GM12878 (cell line): ENCODE data around the gene RGS4.

Source experiments
- CBX5 ChIP-seq: sonication (generic); IDR thresholded peaks from 2 replicates; pipeline ENCODE4 v1.6.1; 2016; ENCODE audit warnings: low read depth, moderate library complexity, mild to moderate bottlenecking, inconsistent platforms
- CHD2 ChIP-seq: IDR thresholded peaks from 2 replicates; pipeline ENCODE4 v1.6.1; 2011; ENCODE audit warnings: low read depth, low read length, improper control_type of control experiment, borderline replicate concordance
- CREB1 ChIP-seq: IDR thresholded peaks from 2 replicates; pipeline ENCODE4 v1.6.1; 2012; ENCODE audit warnings: low read depth, mild to moderate bottlenecking, inconsistent platforms
- CTCF ChIP-seq, 3 experiments: IDR thresholded peaks in 2 of 3; conservative IDR thresholded peaks in 1 of 3; 2 replicates each; pipeline ENCODE4 v1.5.1; 2011; ENCODE audit warnings: low read depth in 3 of 3, low read length in 3 of 3, mild to moderate bottlenecking in 3 of 3, control low read depth in 2 of 3, moderate library complexity in 2 of 3, inconsistent platforms in 1 of 3, mixed read lengths in 1 of 3; ENCODE audit not compliant: control insufficient read depth in 2 of 3, insufficient read depth in 1 of 3; ENCODE audit errors: extremely low read depth in 1 of 3
- FOXK2 ChIP-seq: fragments of 450-650 bp; IDR thresholded peaks from 2 replicates; pipeline ENCODE4 v1.6.1; 2017; ENCODE audit warnings: mild to moderate bottlenecking, moderate library complexity
- POLR2AphosphoS5 ChIP-seq: IDR thresholded peaks from 2 replicates; pipeline ENCODE4 v1.6.1; 2011; ENCODE audit warnings: mild to moderate bottlenecking, low read length, inconsistent platforms
- SP1 ChIP-seq: IDR thresholded peaks from one replicate; pipeline ENCODE4 v1.6.1; 2011; ENCODE audit warnings: low read depth, low read length

- no peak for TF ChIP-seq CHD2
- TF ChIP-seq SP1: no peak
- TF ChIP-seq CTCF (IDR thresholded peaks at IDR 0.05 in 2 of 3, conservative IDR thresholded peaks at IDR 0.05 in 1 of 3; ENCODE audit: control insufficient read depth in 2 of 3, extremely low read depth in 1 of 3, insufficient read depth in 1 of 3, low read depth in 3 of 3, low read length in 3 of 3): no peak
- no peak for TF ChIP-seq CBX5
- no peak for TF ChIP-seq POLR2AphosphoS5
- no peak for TF ChIP-seq CREB1
- TF ChIP-seq FOXK2: no peak
Observed at GRCh38 chr1:163049296-163049695, 19.9 kb upstream of the RGS4 start.
